Measurements from ENCODE around the gene CADM2. TPM values are rescaled to one million over a fixed set of nuclear protein-coding genes. Genes with fewer than 3 reads are reported as not detected.
"Not testable (repeated sequence)": the region's sequence is repeated elsewhere in the genome, so short reads cannot be mapped to it uniquely, and the experiment has no call there.

Gene CADM2
- total RNA-seq, 1 experiment from 2014 or later = not detected

- Histone ChIP-seq H3K36me3 (no peaks in the 10 kb centered on the region), H3K9me3 (no peaks in the 10 kb centered on the region), H3K27me3 (no peaks in the 10 kb centered on the region), H3K4me3 (no peak overlapping the region)
- no peak for DNase-seq
These were observed 709.0 kb downstream of the CADM2 start for GRCh38 chr3:85667744-85668143.

GRCh38 chr3:85670634-85671205 lies 711.9 kb downstream of the CADM2 start:
- Histone ChIP-seq H3K36me3 (no peaks in the 10 kb centered on the region), H3K9me3 (no peaks in the 10 kb centered on the region), H3K27me3 (no peaks in the 10 kb centered on the region), H3K4me3 (no peak overlapping the region)
- DNase-seq = no peak

GRCh38 chr3:85672761-85673160 lies 714.0 kb downstream of the CADM2 start:
- DNase-seq = no peak
- no peaks in the 10 kb centered on the region for H3K27me3 ChIP-seq
- no peaks in the 10 kb centered on the region for H3K9me3 ChIP-seq
- no peaks in the 10 kb centered on the region for H3K36me3 ChIP-seq
- no peak overlapping the region for H3K4me3 ChIP-seq

- H3K4me3 ChIP-seq = no peak overlapping the region
- peak; percentile 38 for DNase-seq
- H3K36me3 ChIP-seq = no peaks in the 10 kb centered on the region
- no peaks in the 10 kb centered on the region for H3K9me3 ChIP-seq
- no peaks in the 10 kb centered on the region for H3K27me3 ChIP-seq
These were observed 719.9 kb downstream of the CADM2 start for GRCh38 chr3:85678713-85679112.

GRCh38 chr3:85681906-85682305 lies 723.1 kb downstream of the CADM2 start:
- Histone ChIP-seq H3K4me3 (no peak overlapping the region), H3K36me3 (no peaks in the 10 kb centered on the region), H3K9me3 (no peaks in the 10 kb centered on the region), H3K27me3 (no peaks in the 10 kb centered on the region)
- no peak for DNase-seq

- Histone ChIP-seq H3K27me3 (no peaks in the 10 kb centered on the region), H3K9me3 (no peaks in the 10 kb centered on the region), H3K4me3 (no peak overlapping the region), H3K36me3 (no peaks in the 10 kb centered on the region)
- DNase-seq = no peak
These were observed 732.4 kb downstream of the CADM2 start for GRCh38 chr3:85691196-85691595.

- H3K27me3 ChIP-seq = no peaks in the 10 kb centered on the region
These were observed 738.4 kb downstream of the CADM2 start for GRCh38 chr3:85697156-85697555.

GRCh38 chr3:85706130-85706529 lies 747.3 kb downstream of the CADM2 start:
- Histone ChIP-seq H3K27me3 (no peaks in the 10 kb centered on the region), H3K9me3 (no peaks in the 10 kb centered on the region), H3K4me3 (no peak overlapping the region), H3K36me3 (no peaks in the 10 kb centered on the region)
- no peak for DNase-seq

More at GRCh38 chr3:85697156-85697555, 738.4 kb downstream of the CADM2 start:
- DNase-seq = no peak
- Histone ChIP-seq H3K4me3 (no peak overlapping the region), H3K9me3 (no peaks in the 10 kb centered on the region), H3K36me3 (no peaks in the 10 kb centered on the region)

GRCh38 chr3:85708325-85708724 lies 749.5 kb downstream of the CADM2 start:
- H3K27me3 ChIP-seq, H3K36me3 ChIP-seq, H3K9me3 ChIP-seq, H3K4me3 ChIP-seq, DNase-seq: not testable (repeated sequence)

- no peak for DNase-seq
- H3K9me3 ChIP-seq = no peaks in the 10 kb centered on the region
- no peaks in the 10 kb centered on the region for H3K36me3 ChIP-seq
- H3K4me3 ChIP-seq = no peak overlapping the region
- no peaks in the 10 kb centered on the region for H3K27me3 ChIP-seq
These were observed 750.6 kb downstream of the CADM2 start for GRCh38 chr3:85709346-85709892.

GRCh38 chr3:85710490-85710889 lies 751.7 kb downstream of the CADM2 start:
- H3K27me3 ChIP-seq = no peaks in the 10 kb centered on the region
- DNase-seq = peak; percentile 6
- no peaks in the 10 kb centered on the region for H3K36me3 ChIP-seq
- no peaks in the 10 kb centered on the region for H3K9me3 ChIP-seq
- no peak overlapping the region for H3K4me3 ChIP-seq

- DNase-seq = no peak
- H3K36me3 ChIP-seq = no peaks in the 10 kb centered on the region
- no peaks in the 10 kb centered on the region for H3K27me3 ChIP-seq
- H3K4me3 ChIP-seq = no peak overlapping the region
- no peaks in the 10 kb centered on the region for H3K9me3 ChIP-seq
These were observed 762.8 kb downstream of the CADM2 start for GRCh38 chr3:85721409-85722145.

GRCh38 chr3:85725809-85726208 lies 767.0 kb downstream of the CADM2 start:
- Histone ChIP-seq H3K27me3 (no peaks in the 10 kb centered on the region), H3K4me3 (no peak overlapping the region), H3K9me3 (no peaks in the 10 kb centered on the region), H3K36me3 (no peaks in the 10 kb centered on the region)
- DNase-seq = no peak

GRCh38 chr3:85726241-85726640 lies 767.5 kb downstream of the CADM2 start:
- Histone ChIP-seq H3K27me3 (no peaks in the 10 kb centered on the region), H3K36me3 (no peaks in the 10 kb centered on the region), H3K9me3 (no peaks in the 10 kb centered on the region), H3K4me3 (no peak overlapping the region)
- DNase-seq = no peak

GRCh38 chr3:85737846-85738245 lies 779.1 kb downstream of the CADM2 start:
- DNase-seq = no peak
- Histone ChIP-seq H3K27me3 (no peaks in the 10 kb centered on the region), H3K36me3 (no peaks in the 10 kb centered on the region), H3K9me3 (no peaks in the 10 kb centered on the region), H3K4me3 (no peak overlapping the region)

GRCh38 chr3:85740561-85740960 lies 781.8 kb downstream of the CADM2 start:
- no peak for DNase-seq
- Histone ChIP-seq H3K4me3 (no peak overlapping the region), H3K9me3 (no peaks in the 10 kb centered on the region), H3K36me3 (no peaks in the 10 kb centered on the region), H3K27me3 (no peaks in the 10 kb centered on the region)

- Histone ChIP-seq H3K4me3 (no peak overlapping the region), H3K9me3 (no peaks in the 10 kb centered on the region), H3K36me3 (no peaks in the 10 kb centered on the region), H3K27me3 (no peaks in the 10 kb centered on the region)
- DNase-seq = no peak
These were observed 799.7 kb downstream of the CADM2 start for GRCh38 chr3:85758442-85758841.

- no peaks in the 10 kb centered on the region for H3K9me3 ChIP-seq
- no peaks in the 10 kb centered on the region for H3K36me3 ChIP-seq
- H3K27me3 ChIP-seq = no peaks in the 10 kb centered on the region
- DNase-seq = no peak
- H3K4me3 ChIP-seq = no peak overlapping the region
These were observed 801.6 kb downstream of the CADM2 start for GRCh38 chr3:85760342-85760741.
